ENCODE measurements around the gene JTB.

- no peak for TF ChIP-seq CTCF (IDR thresholded peaks at IDR 0.05; ENCODE audit: low read length)
- TF ChIP-seq EZH2 (IDR thresholded peaks at IDR 0.05; ENCODE audit: borderline replicate concordance, low read length) = no peak
Measured at GRCh38 chr1:153937331-153937730, 40.1 kb downstream of the JTB start.

Data from OCI-LY1 (cell line).